Right atrium auricular region (tissue), 2 donors: Measurements from ENCODE around the gene ROGDI. TPM values are rescaled to one million over a fixed set of nuclear protein-coding genes. Genes with fewer than 3 reads are reported as not detected.

Experiments used
- DNase-seq: peaks from one replicate; pipeline ENCODE4 v3.0.0-alpha.2; 2019; ENCODE audit warnings: low spot score
- H3K27ac ChIP-seq, 2 donors: fragments of 200-600 bp; sonication (generic); 1 replicate in 1 of 2; 2 replicates in 1 of 2; pipeline ENCODE4 v1.5.1; 2016 to 2019
- H3K27me3 ChIP-seq, 2 donors: fragments of 200-600 bp; sonication (generic); one replicate each; pipeline versions ENCODE4 v1.5.1 to v1.6.0; 2017 to 2019
- H3K36me3 ChIP-seq: fragments of 200-600 bp; sonication (generic); one replicate; pipeline ENCODE4 v1.5.1; 2016
- H3K4me1 ChIP-seq, 2 donors: fragments of 200-600 bp; sonication (generic); one replicate each; pipeline versions ENCODE4 v1.5.1 to v1.6.0; 2017 to 2019
- H3K4me3 ChIP-seq, 2 donors: fragments of 200-600 bp; sonication (generic); 1 replicate in 1 of 2; 2 replicates in 1 of 2; pipeline ENCODE4 v1.5.1; 2017 to 2019; ENCODE audit warnings: mild to moderate bottlenecking in 1 of 2, moderate library complexity in 1 of 2
- H3K9me3 ChIP-seq, 2 donors: fragments of 200-600 bp; sonication (generic); one replicate each; pipeline ENCODE4 v1.5.1; 2019
- CTCF ChIP-seq, 2 donors: fragments of 200-600 bp; sonication (generic); IDR thresholded peaks; one replicate each; pipeline ENCODE4 v1.5.1; 2019; ENCODE audit warnings: antibody characterized with exemption in 2 of 2
- total RNA-seq, 2 donors: library from RNA; depleted of rRNA; stranded (reverse); fragments of >200 nt; gene quantifications; one replicate each; pipeline ENCODE4 v1.1.0, GENCODE V29; 2016

The ROGDI gene
- total RNA-seq, 2 donors from 2014 or later = 50.0 to 65.6 TPM

- peaks cover 0 to 3% of the 10 kb centered on the region in 2 donors for H3K9me3 ChIP-seq
- no peaks in the 10 kb centered on the region for H3K27me3 ChIP-seq
- H3K36me3 ChIP-seq = peaks cover 81% of the 10 kb centered on the region
- H3K4me1 ChIP-seq = no peaks in the 10 kb centered on the region
- DNase-seq = no peak
- TF ChIP-seq CTCF (IDR thresholded peaks at IDR 0.05) = no peak
- no peak overlapping the region for H3K27ac ChIP-seq
- no peak overlapping the region for H3K4me3 ChIP-seq
Observed at GRCh38 chr16:4754865-4755264, 47.6 kb downstream of the ROGDI start.

- Histone ChIP-seq H3K36me3 (peaks cover 66% of the 10 kb centered on the region), H3K27ac (no peak overlapping the region), H3K27me3 (no peaks in the 10 kb centered on the region), H3K4me1 (no peaks in the 10 kb centered on the region), H3K4me3 (no peak overlapping the region), H3K9me3 (peaks cover 0 to 3% of the 10 kb centered on the region in 2 donors)
- no peak for DNase-seq
- no peak for TF ChIP-seq CTCF (IDR thresholded peaks at IDR 0.05)
Observed at GRCh38 chr16:4753227-4753626, 49.2 kb downstream of the ROGDI start.

- Histone ChIP-seq H3K36me3 (peaks cover 60% of the 10 kb centered on the region), H3K4me3 (no peak overlapping the region), H3K9me3 (peaks cover 0 to 3% of the 10 kb centered on the region in 2 donors), H3K27me3 (no peaks in the 10 kb centered on the region), H3K4me1 (no peaks in the 10 kb centered on the region), H3K27ac (no peak overlapping the region)
- no peak for DNase-seq
- TF ChIP-seq CTCF (IDR thresholded peaks at IDR 0.05) = no peak
Observed at GRCh38 chr16:4752351-4753100, 49.9 kb downstream of the ROGDI start.

- H3K27me3 ChIP-seq = no peaks in the 10 kb centered on the region
- H3K4me1 ChIP-seq = no peaks in the 10 kb centered on the region
- no peak for DNase-seq
- H3K9me3 ChIP-seq = peaks cover 0 to 3% of the 10 kb centered on the region in 2 donors
- no peak overlapping the region for H3K4me3 ChIP-seq
- no peak for TF ChIP-seq CTCF (IDR thresholded peaks at IDR 0.05)
- H3K27ac ChIP-seq = no peak overlapping the region
- H3K36me3 ChIP-seq = peaks cover 51% of the 10 kb centered on the region
Observed at GRCh38 chr16:4750896-4751295, 51.5 kb downstream of the ROGDI start.

GRCh38 chr16:4749700-4750257 lies 52.7 kb downstream of the ROGDI start:
- H3K27me3 ChIP-seq = no peaks in the 10 kb centered on the region
- no peaks in the 10 kb centered on the region for H3K4me1 ChIP-seq
- DNase-seq = no peak
- peaks cover 0 to 1% of the 10 kb centered on the region in 2 donors for H3K9me3 ChIP-seq
- no peak overlapping the region for H3K27ac ChIP-seq
- H3K4me3 ChIP-seq = no peak overlapping the region
- no peak for TF ChIP-seq CTCF (IDR thresholded peaks at IDR 0.05)
- H3K36me3 ChIP-seq = peaks cover 40% of the 10 kb centered on the region
